ENCODE measurements around the gene ECHS1. TPM values are rescaled to one million over a fixed set of nuclear protein-coding genes. Genes with fewer than 3 reads are reported as not detected.
A peak's percentile ranks its signal among the peaks of the same experiment; 100 is the strongest.

The ECHS1 gene
- total and polyA plus RNA-seq, 9 of the 15 experiments (the other 6 are each of a cell fraction or from before 2014, with no cell fraction given): 16.6 to 100 (median 68.1) TPM

GRCh38 chr10:133318494-133319127 lies 54.5 kb downstream of the ECHS1 start (continued):
- TF ChIP-seq, protein P1, sequence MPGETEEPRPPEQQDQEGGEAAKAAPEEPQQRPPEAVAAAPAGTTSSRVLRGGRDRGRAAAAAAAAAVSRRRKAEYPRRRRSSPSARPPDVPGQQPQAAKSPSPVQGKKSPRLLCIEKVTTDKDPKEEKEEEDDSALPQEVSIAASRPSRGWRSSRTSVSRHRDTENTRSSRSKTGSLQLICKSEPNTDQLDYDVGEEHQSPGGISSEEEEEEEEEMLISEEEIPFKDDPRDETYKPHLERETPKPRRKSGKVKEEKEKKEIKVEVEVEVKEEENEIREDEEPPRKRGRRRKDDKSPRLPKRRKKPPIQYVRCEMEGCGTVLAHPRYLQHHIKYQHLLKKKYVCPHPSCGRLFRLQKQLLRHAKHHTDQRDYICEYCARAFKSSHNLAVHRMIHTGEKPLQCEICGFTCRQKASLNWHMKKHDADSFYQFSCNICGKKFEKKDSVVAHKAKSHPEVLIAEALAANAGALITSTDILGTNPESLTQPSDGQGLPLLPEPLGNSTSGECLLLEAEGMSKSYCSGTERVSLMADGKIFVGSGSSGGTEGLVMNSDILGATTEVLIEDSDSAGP (CRISPR knock-in tag; IDR thresholded peaks at IDR 0.05): no peak
- no peak for TF ChIP-seq KLF1 (tag; IDR thresholded peaks at IDR 0.05)
- peak; percentile 67 for TF ChIP-seq ZFX (CRISPR knock-in tag; IDR thresholded peaks at IDR 0.05)
- TF ChIP-seq ELF4 (CRISPR knock-in tag; IDR thresholded peaks at IDR 0.05): no peak
- TF ChIP-seq ZBTB8A (IDR thresholded peaks at IDR 0.05; ENCODE audit: partially characterized antibody): no peak
- TF ChIP-seq, protein P2, sequence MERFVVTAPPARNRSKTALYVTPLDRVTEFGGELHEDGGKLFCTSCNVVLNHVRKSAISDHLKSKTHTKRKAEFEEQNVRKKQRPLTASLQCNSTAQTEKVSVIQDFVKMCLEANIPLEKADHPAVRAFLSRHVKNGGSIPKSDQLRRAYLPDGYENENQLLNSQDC (CRISPR knock-in tag; IDR thresholded peaks at IDR 0.05): no peak
- TF ChIP-seq ZBTB2 (IDR thresholded peaks at IDR 0.05): no peak
- 0 out of 2 replicates have a peak, but pooled peaks have one; percentile 59 for TF ChIP-seq XRCC5 (IDR thresholded peaks at IDR 0.05; ENCODE audit: low read depth, low read length)
- no peak for TF ChIP-seq SREBF2 (CRISPR knock-in tag; IDR thresholded peaks at IDR 0.05)
- no peak for TF ChIP-seq MYNN (IDR thresholded peaks at IDR 0.05)
- TF ChIP-seq MYNN (CRISPR knock-in tag; IDR thresholded peaks at IDR 0.05): no peak
- no peak for TF ChIP-seq MBD2 (IDR thresholded peaks at IDR 0.05; ENCODE audit: borderline replicate concordance, low read depth)
- TF ChIP-seq PRMT5 (CRISPR knock-in tag; IDR thresholded peaks at IDR 0.05): no peak
- TF ChIP-seq SMARCC2 (IDR thresholded peaks at IDR 0.05; ENCODE audit: low read depth): no peak
- TF ChIP-seq ZNF780A (CRISPR knock-in tag; IDR thresholded peaks at IDR 0.05): no peak
- TF ChIP-seq, protein P3, sequence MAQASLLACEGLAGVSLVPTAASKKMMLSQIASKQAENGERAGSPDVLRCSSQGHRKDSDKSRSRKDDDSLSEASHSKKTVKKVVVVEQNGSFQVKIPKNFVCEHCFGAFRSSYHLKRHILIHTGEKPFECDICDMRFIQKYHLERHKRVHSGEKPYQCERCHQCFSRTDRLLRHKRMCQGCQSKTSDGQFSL (CRISPR knock-in tag; IDR thresholded peaks at IDR 0.05): 0 out of 2 replicates have a peak, but pooled peaks have one; percentile 18
- TF ChIP-seq, protein P3 (tag; IDR thresholded peaks at IDR 0.05): no peak
- no peak for TF ChIP-seq NUFIP1 (IDR thresholded peaks at IDR 0.05; ENCODE audit: partially characterized antibody)
- TF ChIP-seq HMGN3 (IDR thresholded peaks at IDR 0.05; ENCODE audit: borderline replicate concordance, extremely low read depth, insufficient read length, low read depth, low read length): no peak
- peak; percentile 38; the same call in 1 of the 2 replicates for TF ChIP-seq PHF8 (IDR thresholded peaks at IDR 0.05; ENCODE audit: borderline replicate concordance, low read length)
- TF ChIP-seq CSDE1 (IDR thresholded peaks at IDR 0.05): no peak
- TF ChIP-seq HDGF (IDR thresholded peaks at IDR 0.05): no peak
- TF ChIP-seq RBM39 (optimal IDR thresholded peaks at IDR 0.05; ENCODE audit: low read depth, low read length): no peak
- no peak for TF ChIP-seq NFIX (CRISPR knock-in tag; IDR thresholded peaks at IDR 0.05; ENCODE audit: low read depth)
